ENCODE results near the gene HYKK.

DNA sequence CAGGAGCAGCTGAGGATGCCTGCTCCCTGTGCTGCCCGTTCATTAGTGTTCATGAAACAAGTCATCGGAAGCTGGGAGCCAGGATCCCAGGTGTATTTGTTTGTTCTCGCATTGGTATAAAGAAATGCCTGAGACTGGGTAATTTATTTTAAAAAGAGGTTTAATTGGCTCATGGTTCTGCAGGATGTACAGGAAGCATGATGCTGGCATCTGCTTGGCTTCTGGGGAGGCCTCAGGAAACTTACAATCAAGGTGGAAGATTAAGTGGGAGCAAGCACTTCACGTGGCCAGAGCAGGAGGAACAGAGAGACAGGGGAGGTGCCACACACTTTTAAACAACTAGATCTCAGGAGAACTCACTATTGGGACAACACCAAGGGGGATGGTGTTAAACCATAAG, 5.5 kb upstream of the HYKK start:
- TF ChIP-seq, protein P1, sequence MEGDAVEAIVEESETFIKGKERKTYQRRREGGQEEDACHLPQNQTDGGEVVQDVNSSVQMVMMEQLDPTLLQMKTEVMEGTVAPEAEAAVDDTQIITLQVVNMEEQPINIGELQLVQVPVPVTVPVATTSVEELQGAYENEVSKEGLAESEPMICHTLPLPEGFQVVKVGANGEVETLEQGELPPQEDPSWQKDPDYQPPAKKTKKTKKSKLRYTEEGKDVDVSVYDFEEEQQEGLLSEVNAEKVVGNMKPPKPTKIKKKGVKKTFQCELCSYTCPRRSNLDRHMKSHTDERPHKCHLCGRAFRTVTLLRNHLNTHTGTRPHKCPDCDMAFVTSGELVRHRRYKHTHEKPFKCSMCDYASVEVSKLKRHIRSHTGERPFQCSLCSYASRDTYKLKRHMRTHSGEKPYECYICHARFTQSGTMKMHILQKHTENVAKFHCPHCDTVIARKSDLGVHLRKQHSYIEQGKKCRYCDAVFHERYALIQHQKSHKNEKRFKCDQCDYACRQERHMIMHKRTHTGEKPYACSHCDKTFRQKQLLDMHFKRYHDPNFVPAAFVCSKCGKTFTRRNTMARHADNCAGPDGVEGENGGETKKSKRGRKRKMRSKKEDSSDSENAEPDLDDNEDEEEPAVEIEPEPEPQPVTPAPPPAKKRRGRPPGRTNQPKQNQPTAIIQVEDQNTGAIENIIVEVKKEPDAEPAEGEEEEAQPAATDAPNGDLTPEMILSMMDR (IDR thresholded peaks at IDR 0.05): no peak
- no peak for TF ChIP-seq ZFX (IDR thresholded peaks at IDR 0.05; ENCODE audit: borderline replicate concordance)
